PC-9 (cell line): ENCODE data around the gene BSCL2.

Source experiments
- EZH2 ChIP-seq: fragments of 200-600 bp; sonication (generic); IDR thresholded peaks from 2 replicates; pipeline ENCODE4 v1.8.0; 2017; ENCODE audit warnings: antibody characterized with exemption, low read depth
- TF ChIP-seq, protein P1 (sequence below): fragments of 200-600 bp; sonication (generic); conservative IDR thresholded peaks from 2 replicates; pipeline ENCODE4 v1.6.1; 2017; ENCODE audit warnings: mixed run types, antibody characterized with exemption, mild to moderate bottlenecking, moderate library complexity

- no peak for TF ChIP-seq EZH2
- TF ChIP-seq, protein P1, sequence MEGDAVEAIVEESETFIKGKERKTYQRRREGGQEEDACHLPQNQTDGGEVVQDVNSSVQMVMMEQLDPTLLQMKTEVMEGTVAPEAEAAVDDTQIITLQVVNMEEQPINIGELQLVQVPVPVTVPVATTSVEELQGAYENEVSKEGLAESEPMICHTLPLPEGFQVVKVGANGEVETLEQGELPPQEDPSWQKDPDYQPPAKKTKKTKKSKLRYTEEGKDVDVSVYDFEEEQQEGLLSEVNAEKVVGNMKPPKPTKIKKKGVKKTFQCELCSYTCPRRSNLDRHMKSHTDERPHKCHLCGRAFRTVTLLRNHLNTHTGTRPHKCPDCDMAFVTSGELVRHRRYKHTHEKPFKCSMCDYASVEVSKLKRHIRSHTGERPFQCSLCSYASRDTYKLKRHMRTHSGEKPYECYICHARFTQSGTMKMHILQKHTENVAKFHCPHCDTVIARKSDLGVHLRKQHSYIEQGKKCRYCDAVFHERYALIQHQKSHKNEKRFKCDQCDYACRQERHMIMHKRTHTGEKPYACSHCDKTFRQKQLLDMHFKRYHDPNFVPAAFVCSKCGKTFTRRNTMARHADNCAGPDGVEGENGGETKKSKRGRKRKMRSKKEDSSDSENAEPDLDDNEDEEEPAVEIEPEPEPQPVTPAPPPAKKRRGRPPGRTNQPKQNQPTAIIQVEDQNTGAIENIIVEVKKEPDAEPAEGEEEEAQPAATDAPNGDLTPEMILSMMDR: no peak
Measured at GRCh38 chr11:62677714-62678113, 29.5 kb downstream of the BSCL2 start.
